ENCODE results near the gene APBB2.

DNA sequence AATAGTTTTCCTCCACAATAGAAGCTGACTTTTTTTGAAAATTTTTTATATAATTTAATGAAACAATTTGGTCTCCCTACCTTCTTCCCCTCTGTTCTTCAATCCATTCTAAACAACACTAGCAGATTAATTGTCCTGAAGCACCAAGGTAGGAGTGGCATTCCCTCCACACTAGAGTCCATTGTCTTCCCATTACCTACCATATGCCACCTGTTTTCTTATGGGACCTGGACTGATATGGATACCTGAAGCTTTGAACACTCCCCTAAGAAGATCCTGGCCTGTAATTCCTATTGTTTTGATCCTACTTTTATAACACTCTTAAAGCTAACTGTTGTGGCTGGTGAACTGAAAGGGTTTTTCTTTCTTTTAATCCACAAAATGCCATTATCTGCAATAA is 92.0 kb downstream of the APBB2 start:
- no peak for TF ChIP-seq YY1 (IDR thresholded peaks at IDR 0.05; ENCODE audit: insufficient read depth, insufficient read length)
- no peak for TF ChIP-seq ZNF274 (IDR thresholded peaks at IDR 0.05; ENCODE audit: low read depth, low read length)
- no peak for TF ChIP-seq SUZ12 (IDR thresholded peaks at IDR 0.05; ENCODE audit: extremely low read depth, insufficient read depth, insufficient read length)
